ENCODE measurements around the gene POLN.

POLN gene

DNA sequence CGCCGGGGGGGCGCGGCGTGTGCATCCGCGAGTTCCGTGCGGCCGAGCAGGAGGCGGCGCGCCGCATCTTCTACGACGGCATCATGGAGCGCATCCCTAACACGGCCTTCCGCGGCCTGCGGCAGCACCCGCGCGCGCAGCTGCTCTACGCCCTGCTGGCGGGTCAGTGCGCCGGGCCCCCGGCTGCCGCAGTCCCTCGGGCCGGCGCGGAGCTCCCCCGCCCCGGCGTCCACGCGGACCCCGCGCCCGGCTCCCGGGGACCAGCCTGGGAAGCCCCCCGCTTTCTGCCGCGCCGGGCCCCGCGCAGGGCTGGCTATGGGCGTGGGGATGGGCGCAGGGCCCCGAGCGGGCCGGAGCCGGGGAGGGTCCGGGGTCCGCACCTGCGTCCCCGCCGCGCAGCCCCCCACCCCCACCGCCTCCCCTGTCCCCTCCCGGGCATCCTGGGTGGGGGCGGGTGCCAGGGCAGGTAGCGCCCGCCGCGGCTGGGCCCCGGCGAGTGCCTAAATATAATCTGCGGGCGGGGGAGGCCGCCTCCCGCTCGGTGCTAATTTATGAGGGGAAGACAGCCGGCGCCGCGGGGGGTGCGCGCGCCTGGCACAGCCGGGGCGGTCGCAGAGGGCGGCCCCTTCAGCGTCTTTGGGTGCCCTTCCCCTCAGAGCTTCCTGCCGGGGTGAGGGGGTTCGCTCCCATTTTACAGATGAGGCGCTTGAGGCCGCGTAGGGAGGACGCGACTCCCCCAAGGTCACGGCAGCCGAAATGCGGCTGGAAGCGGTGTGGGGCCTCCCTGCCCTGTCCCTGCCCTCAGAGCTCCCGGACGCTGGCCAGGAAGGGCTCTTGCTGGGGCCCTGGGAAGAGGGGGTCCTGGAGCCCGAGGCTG, 182.0 kb downstream of the POLN start:
- no peak for DNase-seq (ENCODE audit: low read depth in 2 of 2)

DNA sequence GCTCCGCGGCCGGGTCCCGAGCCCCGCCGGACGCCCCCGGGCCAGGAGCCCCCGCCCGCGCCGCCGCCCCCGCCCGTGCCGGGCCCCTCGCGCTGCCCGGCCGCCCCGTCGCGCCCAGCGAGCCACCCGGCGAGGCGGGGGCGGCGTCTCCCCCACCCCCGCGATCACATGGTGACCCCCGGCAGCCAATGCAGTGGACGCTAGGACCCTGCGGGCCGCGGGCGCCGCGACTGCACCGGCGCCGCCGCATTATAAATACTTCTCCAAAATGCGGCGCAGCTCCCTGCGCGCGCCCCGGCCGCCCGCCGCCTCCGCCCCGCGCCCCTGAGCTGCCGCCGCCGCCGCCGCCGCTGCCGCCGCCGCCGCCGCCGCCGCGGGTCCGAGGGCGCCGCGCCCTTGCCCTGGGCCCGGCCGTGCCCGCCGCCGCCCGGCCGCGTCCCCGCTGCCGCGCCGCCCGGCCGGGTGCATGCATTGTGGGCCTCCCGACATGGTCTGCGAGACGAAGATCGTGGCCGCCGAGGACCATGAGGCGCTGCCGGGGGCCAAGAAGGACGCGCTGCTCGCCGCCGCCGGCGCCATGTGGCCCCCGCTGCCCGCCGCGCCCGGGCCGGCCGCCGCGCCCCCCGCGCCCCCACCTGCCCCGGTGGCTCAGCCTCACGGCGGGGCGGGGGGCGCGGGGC, 182.7 kb downstream of the POLN start, which contains the start of gene NAT8L:
TSS of gene NAT8L (plus strand) at position 282 of the 680 bp plus-strand sequence. CDS start at position 467, 185 bp downstream.
- DNase-seq (ENCODE audit: low read depth in 2 of 2) = no peak

DNA sequence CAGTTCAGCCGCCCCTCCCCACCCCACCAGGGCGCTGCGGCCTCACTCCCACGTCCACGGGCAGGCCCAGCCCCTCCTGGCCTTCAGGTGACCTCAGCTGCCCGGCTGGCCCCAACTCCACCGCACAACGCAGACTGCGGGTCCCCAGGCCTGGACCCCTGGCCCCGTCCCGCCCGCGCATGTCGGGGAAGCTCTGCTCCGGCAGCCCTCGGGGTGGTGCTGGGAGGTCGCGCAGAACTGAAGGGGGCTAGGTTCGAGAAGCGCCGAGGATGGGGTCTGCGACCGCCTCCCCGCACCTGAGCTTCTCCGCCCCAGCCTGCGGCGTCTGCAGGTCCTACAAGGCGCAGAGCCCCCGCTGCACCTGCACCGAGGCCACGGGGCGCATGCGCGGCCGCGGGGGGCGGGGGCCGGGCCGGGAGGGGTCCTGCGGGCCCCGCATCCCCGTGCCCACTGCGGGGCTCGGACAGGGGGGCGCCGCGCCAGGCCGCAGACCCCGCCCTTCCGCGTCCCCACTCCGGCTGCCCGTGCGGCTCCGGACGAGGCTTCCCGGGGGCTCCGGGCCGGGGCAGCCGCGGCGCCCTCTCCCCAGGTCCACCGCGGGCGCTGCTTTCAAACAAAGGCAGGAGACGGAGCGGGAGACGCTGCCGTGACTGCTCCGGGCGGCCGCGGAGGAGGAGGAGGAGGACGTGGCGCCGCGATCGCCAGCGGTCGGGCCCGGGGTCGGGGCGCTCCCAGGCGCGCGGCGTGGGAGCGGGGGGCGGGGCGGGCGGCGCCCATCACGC, 183.5 kb downstream of the POLN start:
- DNase-seq (ENCODE audit: low read depth in 2 of 2) = no peak

DNA sequence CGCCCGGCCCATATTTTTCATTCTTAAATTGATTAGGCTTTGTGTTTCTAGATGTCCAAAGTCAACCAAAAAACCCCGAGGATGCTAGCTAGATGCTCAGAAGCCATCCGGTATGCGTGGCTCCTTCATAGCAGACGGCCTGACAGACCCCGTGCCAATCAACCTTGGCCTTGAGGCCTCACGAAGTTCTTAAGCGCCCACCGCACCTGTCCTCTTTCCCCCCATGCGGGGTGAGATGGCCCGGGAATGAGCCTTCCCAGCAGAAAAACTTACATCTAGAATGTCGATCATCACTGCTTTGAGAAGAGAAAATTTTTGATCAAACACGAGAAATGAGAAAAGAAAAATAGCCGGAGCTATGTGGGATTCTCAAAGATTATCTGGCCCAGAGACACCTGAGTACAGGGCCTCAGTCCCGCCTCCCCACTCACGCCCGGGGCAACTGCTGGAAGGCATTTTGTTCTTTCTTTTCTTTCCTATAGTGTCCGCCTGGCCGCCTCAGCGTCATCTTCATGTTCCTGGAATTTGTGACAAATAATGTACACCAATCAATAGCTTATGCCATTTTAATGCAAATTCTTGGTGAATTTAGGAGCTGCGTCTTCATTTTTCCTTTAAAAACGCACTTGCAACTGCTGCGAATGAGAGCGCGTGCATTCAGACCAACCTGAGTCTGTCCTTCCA, 184.4 kb downstream of the POLN start:
- DNase-seq (ENCODE audit: low read depth in 2 of 2) = no peak

DNA sequence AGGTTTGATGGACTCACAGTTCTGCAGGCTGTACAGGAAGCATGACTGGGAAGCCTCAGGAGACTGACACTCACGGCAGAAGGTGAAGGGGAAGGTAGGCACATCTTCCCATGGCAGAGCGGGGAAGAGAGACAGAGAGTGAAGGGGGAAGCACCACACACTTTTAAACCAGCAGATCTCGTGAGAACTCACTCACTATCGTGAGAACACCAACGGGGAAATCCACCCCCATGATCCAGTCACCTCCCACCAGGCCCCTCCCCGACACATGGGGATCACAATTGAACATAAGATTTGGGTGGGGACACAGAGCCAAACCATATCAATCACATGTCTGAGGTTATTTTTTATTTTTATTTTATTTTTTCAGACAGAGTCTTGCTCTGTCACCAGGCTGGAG, 187.7 kb downstream of the POLN start:
- no peak for DNase-seq (ENCODE audit: low read depth in 2 of 2)

DNA sequence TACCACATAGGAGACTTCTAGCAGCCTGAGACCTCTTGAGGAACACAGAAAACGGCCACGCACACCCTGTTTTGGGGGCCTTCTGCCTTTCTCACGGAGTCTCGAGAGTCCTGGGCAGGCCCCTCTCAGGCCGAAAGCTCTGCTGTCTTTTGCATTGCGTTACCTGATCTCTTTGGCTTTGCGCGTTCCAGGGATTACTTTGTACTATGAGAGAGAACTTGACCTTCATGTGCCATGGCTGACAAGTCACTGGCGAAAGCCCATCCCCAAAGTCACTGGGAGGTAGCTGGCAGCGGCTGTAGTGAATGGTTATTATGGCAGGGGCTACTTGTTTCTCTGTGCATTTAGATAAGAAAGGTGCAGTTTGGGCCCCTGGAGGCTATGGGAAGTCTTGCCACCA, 190.8 kb downstream of the POLN start:
- DNase-seq (ENCODE audit: low read depth in 2 of 2) = no peak

DNA sequence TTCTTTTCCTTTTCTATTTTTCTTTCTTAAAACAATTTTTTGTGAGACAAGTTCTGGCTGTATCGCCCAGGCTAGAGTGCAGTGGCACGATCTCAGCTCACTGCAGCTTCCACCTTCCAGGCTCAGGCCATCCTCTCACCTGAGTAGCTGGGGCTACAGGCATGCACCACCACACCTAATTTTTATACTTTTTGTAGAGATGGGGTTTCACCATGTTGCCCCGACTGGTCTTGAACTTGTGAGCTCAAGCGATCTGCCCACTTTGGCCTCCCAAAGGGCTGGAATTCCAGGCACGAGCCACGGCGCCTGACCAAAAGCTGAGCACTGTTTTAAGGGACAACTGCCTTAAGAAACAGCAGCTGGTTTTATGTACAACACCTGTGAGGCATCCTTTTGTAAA, 192.1 kb downstream of the POLN start:
- DNase-seq (ENCODE audit: low read depth in 2 of 2) = no peak

DNA sequence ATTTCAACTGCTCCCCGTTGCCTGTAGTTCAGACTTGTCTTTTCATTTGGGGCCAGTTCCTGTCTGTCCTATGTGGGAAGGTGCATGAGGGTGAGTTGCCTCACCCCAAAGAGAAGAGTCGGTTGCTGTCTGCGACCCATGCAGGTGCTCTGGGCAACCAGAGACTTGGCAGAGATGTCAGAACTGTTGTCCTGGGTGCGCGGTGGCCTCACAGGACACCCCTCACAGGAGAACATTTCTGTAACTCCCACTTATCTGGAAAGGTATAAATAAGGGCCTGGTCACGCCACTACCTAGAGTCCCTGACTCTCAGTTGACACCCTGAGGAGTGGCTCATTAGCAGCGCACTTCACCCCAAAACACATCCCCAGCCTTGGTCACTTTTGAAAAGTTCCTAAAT, 192.5 kb downstream of the POLN start:
- DNase-seq (ENCODE audit: low read depth in 2 of 2) = no peak

DNA sequence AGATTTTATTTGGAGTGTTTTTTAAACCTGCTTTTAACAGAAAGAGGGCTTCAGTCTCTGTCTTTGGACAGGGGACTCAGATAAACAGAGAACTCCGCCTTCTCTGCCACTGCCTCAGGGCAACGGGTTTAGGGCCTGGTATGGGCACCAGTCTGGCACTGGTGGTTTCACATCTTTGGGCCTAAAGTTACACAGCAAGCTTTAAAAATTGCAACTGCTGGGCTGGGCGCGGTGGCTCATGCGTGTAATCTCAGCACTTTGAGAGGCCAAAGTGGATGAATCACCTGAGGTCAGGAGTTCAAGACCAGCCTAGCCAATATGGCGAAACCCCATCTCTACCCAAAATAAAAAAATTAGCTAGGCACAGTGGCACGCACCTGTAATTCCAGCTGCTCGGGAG, 193.1 kb downstream of the POLN start:
- no peak for DNase-seq (ENCODE audit: low read depth in 2 of 2)

DNA sequence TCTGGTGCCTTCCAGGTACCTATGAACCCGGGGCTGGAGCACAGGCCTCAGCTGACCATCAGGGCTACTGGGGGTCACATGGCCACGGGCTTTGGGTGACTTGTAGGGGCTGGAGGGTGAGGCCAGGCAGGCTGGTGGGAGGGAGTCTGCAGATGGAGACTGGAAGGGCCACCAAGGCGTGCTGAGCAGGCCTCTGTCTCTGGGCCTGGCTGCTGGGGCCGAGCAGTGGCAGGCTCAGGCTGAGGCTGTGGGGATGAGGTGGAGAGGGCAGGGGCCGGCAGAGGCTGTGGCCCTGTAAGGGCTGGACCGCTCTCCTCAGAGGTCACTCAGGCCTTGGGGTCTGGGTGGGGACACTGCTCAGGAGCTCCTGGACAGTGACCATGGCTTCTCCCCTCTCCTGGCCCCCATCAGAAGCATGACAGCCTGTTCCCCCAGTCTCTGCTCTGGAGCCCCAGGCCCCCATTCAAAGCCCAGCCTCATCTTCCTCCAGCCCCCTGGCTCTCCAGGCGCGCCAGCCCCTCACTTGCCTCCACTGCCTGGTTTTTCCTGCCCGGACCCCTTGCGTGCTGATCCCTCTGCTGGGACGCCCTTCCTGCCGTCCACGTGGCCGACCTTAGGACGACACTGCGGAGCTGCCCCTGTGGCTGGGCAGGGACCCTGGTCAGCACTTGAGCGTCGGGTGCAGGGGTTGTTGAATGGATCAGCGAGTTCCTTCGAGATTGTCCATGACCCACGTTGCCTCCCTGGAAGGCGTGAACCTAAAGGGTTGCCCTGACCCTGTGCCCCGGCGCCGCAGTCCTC, 193.9 kb downstream of the POLN start:
- no peak for DNase-seq (ENCODE audit: low read depth in 2 of 2)

DNA sequence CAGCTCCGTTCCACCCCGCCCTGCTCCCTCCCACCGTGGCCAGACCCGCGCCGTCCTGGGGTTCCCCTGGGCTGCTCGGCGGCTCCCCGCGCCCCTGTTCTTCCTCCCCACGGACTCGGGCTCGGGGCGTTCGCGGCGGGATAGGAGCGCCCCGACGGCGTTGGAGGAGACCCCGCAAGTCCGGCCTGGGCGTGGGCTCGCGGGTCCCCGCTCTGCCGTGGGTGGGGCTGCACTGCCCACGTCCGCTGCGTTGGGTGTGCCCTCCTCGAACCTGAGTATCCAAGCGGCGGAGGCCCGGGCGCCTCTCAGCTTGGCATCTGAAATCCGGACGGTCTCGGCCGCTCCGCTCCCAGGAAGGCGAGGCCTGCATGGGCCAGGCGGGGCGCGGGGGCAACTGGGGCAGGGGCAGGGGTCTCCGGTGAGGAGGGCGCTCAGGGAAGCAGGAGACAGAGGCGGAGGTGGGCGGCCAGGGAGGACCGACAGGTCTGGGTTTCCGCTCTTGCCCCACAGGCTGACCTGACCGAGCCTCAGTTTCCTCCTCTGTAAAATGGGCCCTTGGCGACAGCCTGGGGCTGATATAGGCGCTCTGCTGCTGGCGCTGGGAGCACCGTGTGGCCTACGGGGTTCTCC, 194.8 kb downstream of the POLN start:
- DNase-seq (ENCODE audit: low read depth in 2 of 2) = no peak

DNA sequence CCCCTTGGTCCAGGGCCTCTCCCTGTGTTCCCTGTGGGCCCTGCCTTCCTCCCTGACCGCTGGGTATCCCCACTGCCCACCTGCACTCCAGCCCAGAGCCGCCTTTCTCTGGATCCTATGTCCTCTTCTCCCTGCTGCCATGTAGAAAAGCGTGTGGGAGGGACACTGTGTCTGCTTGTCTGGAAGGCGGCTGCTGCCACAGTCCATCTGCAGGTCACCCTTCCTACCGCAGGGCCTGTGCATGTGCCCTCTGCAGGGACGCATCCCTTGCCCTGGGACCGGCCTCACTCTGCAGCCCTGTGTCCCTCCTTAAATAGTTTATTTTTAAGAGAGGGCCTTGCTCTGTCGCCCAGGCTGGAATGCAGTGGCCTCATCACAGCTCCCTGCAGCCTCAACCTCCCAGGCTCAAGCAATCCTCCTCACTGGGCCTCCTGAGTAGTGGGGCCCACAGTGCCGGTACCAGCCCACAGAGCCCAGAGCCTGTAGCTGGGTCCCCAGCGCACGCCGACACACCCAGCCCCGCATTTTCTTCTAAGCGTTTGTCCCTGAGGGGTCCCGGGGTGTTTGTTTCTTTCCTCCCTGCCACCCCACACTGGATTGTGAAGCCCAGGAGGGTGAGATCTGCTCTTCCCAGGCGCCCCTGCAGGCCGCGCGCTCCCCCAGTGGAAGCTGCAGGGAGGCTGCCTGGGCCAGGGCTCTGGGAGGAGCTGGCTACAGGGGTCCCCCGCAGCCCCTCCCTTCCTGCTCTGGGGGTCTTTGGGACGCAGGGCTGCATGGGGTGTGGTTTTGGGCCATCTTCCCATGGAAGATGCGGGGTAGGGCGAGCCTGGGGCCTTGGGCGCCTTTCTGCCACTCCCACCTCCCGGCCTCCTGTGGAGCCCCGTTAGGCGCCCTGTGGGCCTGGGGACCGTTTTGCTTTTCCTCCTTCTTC, 195.6 kb downstream of the POLN start:
- DNase-seq (ENCODE audit: low read depth in 2 of 2) = no peak

DNA sequence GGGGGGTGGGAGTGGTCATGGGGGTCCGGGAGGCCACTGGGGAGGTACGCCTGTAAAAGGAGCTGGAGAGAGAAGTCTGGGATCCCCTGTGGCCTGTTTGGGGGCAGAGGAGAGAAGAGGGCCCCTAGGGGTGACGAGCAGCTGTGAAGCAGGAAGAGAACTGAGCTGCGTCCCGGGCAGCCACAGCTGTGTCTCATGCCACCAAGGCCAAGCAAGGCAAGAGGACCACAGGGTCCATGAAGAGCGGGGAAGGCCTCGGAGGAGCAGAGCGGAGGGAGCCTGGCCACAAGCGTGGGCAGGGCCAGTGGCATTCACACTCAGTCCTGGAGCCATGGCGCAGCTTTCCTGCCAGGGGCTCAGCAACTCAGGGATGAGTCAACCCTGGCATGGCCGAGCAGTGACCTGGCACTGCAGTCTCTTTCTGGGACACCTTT, 196.4 kb downstream of the POLN start:
- DNase-seq (ENCODE audit: low read depth in 2 of 2) = no peak

DNA sequence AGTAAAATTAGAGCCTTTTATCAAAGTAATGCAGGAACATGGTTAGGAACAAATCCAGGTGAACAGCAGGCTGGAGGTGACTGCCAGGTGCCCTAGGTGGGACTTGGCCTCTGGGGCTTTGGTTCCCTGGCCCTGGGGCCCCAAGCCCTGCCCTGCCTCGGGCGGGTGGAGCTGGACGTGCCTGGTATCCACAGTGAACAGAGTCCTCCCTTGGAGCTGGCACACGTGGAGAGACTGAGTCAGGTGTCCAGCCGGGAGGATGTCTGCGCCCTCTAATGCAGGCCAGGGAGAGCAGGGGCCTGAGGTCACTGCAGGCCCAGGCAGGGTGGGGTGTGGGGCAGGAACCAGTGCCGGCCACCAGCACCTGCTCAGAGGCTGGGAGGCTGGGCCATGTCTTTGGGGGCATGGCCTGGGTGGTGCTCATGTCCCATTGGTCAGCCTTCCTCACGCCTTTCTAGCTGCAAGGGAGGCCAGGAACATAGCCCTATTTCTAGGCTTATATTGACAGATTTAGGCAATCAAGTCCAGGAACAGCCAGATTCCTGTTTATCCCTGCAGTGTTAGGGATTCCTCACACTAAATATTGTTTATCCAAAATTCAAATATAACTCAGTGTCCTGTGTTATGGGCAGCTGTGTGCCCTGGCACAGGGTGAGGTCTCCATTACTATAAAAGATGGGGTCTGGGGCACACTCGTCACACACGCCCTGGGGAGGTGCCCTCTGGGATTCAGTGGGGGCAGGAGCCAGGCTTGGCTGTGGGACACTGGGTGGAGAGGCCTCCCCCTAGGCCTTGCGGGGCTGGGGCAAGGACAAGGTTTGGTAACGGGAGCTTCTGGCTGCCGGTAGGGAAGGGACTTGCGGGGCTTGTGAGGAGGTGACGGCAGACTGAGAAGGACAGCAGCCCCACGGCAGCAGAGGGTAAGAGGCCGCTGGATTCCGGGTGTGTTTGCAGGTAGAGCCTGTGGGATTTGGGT, 197.1 kb downstream of the POLN start:
- no peak for DNase-seq (ENCODE audit: low read depth in 2 of 2)

DNA sequence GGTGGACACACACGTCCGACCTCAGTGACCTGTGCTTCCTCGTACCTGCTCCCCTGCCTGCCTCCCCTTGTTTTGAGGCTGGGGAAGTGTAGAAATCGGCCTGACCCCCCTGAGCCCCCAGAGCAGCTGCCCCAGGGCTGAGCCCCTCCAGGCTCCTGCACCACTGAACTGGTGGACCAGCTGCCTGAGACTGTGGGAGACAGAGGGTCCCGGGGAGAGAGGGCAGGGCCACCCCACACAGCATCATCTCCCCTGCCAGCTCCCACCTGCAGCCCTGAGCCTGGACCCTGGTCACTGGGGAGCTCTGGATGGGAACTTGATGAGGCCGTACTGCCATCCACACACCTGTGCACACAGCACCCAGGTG, 197.8 kb downstream of the POLN start:
- DNase-seq (ENCODE audit: low read depth in 2 of 2) = no peak

DNA sequence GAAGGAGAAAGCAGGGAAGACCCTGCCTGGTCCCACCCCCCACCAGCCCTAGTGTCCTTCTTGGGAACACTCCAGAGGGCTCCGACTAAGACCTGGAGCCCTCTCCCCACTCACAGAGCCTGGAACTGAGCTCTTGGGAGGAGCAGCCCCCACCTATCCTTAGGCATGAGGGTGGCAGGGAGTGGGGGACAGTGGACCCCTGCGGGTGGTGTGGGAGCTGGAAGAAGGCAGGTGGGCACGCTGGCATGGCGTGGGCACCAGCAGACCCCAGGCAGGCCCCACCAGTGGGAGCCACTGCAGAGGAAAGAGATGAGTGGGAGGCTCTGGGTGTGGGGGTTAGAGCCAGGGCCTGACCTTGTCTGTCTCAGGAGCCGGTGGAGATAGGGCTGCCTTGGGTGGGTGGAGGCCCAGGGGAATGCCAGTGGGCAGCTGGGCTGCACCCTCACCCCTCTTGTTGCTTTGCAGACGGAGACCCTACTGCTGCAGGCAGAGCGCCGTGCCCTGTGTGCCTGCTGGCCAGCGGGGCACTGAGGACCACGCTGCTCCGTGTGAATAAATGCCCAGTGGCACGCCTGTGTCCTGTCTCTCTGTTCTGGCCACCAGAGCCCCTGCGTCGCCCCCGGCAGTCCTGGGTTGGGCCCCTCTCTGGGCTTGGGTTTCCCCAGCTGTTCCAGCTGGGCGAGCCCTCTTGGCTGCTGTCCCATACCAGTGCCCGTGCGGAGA, 198.4 kb downstream of the POLN start:
- DNase-seq (ENCODE audit: low read depth in 2 of 2) = no peak

DNA sequence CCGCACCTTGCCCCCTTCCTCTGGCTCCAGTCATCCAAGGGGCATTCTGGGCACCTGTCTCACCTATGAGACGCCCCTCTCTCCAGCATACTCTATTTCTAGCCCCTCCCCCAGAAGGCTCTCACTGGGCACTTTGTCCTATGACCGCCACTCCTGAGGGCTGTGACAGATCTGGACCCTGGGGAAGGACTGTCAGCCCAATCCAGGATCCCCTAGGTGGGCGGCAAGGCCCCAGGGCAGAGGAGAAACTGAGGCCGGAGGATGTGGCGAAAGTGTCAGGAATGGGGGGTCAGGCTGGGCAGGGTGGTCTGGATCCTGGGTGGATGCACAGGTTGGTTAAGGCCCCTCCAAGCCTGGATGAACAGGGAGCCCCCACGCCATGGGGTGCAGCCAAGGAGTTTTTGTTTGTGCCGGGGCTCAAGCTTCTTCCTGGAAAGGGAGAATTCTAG, 198.9 kb downstream of the POLN start:
- DNase-seq (ENCODE audit: low read depth in 2 of 2) = no peak
